HG03558 (cell line): Measurements from ENCODE around the gene KXD1.
"Not testable (repeated sequence)": the region's sequence is repeated elsewhere in the genome, so short reads cannot be mapped to it uniquely, and the experiment has no call there.

Experiments used
- ATAC-seq: cut with Tn5 transposase; IDR thresholded peaks from one replicate; pipeline ENCODE4 v1.9.1; 2021; ENCODE audit warnings: moderate number of reproducible peaks; ENCODE audit not compliant: unreplicated experiment; ENCODE audit errors: extremely low read depth

KXD1 gene

DNA sequence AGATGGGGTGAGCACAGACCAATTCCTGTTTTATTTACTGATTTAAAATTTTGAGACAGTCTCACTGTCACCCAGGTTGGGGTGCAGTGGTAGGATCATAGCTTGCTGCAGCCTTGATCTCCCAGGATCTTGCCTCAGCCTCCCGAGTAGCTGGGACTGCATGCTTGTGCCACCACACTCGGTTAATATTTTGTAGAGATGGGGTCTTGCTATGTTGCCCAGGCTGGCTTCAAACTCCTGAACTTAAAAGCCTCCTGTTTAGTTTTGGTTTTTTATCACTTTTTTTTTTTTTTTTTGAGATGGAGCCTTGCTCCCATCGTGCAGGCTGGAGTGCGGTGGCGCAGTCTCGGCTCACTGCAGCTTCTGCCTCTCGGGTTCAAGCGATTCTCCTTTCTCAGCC is 18.7 kb downstream of the KXD1 start:
- ATAC-seq = no peak

- ATAC-seq = no peak
Observed at GRCh38 chr19:18577365-18577914, 19.8 kb downstream of the KXD1 start.

DNA sequence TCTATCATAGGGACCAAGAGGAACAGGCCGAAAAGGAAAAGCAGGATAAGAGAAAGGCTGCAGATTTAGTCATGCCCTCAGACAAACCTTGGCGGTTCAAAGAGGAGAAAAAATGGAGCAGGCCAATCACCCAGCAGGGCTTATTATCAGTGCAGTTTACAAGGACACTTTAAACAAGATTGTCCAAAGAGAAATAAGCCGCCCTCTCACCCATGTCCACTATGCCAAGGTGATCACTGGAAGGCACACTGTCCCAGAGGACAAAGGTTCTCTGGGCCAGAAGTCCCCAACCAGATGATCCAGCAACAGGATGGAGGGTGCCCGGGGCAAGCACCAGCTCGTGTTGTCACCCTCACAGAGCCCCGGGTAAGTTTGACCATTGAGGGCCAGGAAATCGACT is 22.6 kb downstream of the KXD1 start:
- no peak for ATAC-seq

GRCh38 chr19:18586306-18586705 is 28.6 kb downstream of the KXD1 start:
- no peak for ATAC-seq

- no peak for ATAC-seq
Observed at GRCh38 chr19:18587561-18587960, 29.9 kb downstream of the KXD1 start.

- no peak for ATAC-seq
Observed at GRCh38 chr19:18587962-18588610, 30.4 kb downstream of the KXD1 start.

GRCh38 chr19:18588611-18589379 is 31.1 kb downstream of the KXD1 start, which contains the start of gene REX1BD:
REX1BD (plus strand) TSS chr19:18588798; CDS start chr19:18588802, 4 bp downstream.
- no peak for ATAC-seq

DNA sequence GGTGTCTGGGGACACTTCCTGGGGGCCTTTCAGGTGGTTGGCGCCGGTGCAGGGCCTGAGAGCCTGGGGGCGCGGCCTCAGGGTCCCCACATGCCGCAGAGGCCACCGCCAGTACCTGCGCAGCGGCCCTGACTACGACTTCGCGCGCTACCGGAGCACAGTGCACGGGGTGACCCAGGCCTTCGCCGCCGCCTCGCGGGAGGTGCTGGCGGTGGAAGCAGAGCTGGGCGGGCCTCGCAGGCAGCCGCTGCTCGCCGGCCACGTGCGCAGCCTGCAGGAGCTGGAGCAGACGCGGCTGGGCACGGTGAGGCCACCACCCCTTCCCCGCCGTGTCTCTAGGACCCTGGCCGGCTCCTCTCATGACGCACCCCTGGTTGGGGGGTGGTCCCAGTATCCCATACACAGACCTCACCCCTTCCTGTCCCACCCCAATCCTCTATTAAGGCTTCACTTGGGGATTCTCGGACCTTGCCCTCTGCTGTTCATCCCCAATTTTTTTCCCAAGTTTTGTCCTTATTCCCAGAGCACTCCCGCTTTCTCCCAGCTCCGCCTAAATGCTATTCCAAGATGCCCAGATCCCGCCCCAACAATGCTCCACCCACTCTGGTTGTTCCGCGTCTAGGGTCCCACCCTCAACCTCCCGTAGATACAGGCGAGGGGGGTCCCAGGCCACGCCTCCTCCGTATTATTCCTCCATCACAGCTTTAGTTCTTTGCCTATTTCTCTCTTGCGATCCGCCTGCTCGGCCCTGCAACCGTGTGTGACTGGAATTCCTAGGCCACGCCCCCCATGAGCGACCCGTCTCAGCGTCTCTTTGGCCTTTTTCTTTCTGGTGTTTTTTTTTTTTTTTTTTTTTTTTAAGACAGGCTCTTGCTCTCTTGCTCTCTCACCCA is 32.0 kb downstream of the KXD1 start:
- ATAC-seq = no peak

- no peak for ATAC-seq
Observed at GRCh38 chr19:18590273-18591272, 32.9 kb downstream of the KXD1 start.

GRCh38 chr19:18591735-18592385 is 34.2 kb downstream of the KXD1 start:
- no peak for ATAC-seq

- ATAC-seq = not testable (repeated sequence)
Observed at GRCh38 chr19:18592732-18593131, 35.1 kb downstream of the KXD1 start.

- ATAC-seq = no peak
Observed at GRCh38 chr19:18593367-18594095, 35.9 kb downstream of the KXD1 start.

DNA sequence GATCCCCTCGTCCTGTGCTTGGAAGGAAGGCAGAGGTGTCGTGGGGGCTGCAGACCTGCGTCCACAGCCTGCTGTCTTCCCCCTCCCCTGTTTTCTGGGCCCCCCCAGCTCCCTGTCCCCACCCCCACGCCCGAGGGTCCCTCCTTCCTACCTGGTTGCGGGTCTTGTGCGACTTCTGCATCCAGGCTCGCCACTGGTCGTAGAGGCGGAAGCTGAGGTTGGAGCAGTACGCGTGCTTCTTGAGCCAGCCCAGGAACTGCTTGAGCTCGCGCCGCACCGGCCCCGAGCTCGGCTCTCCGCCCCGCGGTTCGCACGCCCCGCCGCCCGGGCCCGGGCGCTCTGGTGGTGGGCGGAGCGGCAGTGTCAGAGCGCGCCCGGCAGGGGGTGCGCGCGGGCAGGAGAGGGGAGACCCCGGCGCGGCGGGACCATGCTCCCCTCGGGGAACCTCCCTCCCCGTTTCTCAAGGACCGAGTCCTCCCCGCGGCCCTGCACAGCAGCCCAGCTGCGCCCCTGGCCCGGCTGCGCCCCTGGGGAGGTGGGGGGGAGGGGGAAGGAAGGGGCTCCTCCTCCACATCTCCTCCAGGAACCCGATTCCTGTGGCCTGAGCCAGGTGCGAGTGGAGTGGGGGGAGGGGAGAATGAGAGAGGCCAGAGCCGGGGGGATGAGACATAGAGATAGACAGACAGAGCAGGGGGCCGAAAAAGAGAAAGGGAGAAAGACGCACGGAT is 36.6 kb downstream of the KXD1 start:
- no peak for ATAC-seq

DNA sequence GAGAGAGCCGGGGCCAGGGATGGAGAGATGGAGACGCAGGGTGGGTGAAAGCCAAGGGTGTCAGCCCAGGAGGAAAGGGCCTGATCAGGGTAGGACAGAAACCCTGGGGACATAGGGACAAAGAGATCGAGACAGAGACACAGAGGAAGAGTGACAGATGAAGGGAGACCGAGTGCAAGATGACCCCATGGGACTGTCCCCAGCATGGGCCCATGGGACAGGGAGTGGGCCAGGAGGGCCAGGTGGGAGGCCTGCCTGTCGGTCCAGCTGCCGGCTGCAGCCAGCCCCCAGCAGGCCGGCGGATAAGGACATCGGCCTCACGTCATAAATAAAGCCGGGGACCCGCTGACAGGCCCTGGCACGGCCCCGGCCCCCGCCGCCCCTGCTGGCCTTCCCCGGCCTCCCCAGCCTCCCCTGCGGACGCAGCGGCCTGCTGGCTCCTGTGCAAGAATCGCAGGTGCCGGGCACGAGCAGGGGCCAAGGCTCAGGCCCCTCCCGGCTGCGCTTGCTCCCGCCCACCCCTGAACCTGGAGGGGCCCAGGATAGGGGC is 37.2 kb downstream of the KXD1 start:
- ATAC-seq = no peak

DNA sequence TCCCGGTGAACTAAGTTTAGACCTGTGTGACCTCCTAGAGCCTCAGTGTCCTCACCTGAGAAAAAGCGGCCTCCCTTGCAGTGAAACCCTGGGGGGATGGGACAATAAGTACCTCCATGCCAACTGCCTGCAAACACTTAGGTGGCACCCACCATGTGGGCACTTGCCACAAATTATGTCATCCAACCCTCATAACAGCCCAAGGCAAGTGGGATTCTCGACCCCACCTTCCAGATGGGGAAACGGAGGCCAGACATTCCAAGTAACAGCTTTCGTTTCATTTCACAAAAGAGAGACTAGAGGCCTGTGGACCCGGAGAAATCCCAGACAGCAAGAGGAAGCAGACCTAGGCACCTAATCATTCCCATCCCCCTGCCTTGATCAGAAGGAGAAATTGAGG is 37.8 kb downstream of the KXD1 start:
- ATAC-seq = no peak

- ATAC-seq = no peak
Observed at GRCh38 chr19:18596752-18597157, 39.1 kb downstream of the KXD1 start.
